Ascending aorta (tissue), 2 donors: Measurements from ENCODE around the gene ARSB. TPM values are rescaled to one million over a fixed set of nuclear protein-coding genes. Genes with fewer than 3 reads are reported as not detected.

Experiments used
- DNase-seq, 2 donors: peaks; one replicate each; pipeline ENCODE4 v3.0.0-alpha.2; 2019; ENCODE audit warnings: low spot score in 2 of 2
- H3K27ac ChIP-seq, 2 donors: fragments of 200-600 bp; sonication (generic); one replicate each; pipeline ENCODE4 v1.5.1; 2016 to 2017; ENCODE audit warnings: mild to moderate bottlenecking in 1 of 2
- H3K27me3 ChIP-seq: fragments of 200-600 bp; sonication (generic); one replicate; pipeline ENCODE4 v1.5.1; 2017
- H3K36me3 ChIP-seq, 2 donors: fragments of 200-600 bp; sonication (generic); one replicate each; pipeline ENCODE4 v1.5.1; 2016
- H3K4me1 ChIP-seq, 2 donors: fragments of 200-600 bp; sonication (generic); one replicate each; pipeline ENCODE4 v1.5.1; 2016 to 2017; ENCODE audit warnings: mild to moderate bottlenecking in 1 of 2
- H3K4me3 ChIP-seq, 2 donors: fragments of 200-600 bp; sonication (generic); one replicate each; pipeline ENCODE4 v1.5.1; 2016 to 2017; ENCODE audit warnings: mild to moderate bottlenecking in 1 of 2
- H3K9me3 ChIP-seq, 2 donors: fragments of 200-600 bp; sonication (generic); one replicate each; pipeline ENCODE4 v1.5.1; 2016
- CTCF ChIP-seq, 3 experiments: fragments of 200-600 bp in 2 of 3; fragments of 450-650 bp in 1 of 3; sonication (generic) in 2 of 3; IDR thresholded peaks; one replicate each; pipeline ENCODE4 v1.5.1; 2016 to 2019; ENCODE audit warnings: antibody characterized with exemption in 3 of 3, mild to moderate bottlenecking in 1 of 3, moderate library complexity in 1 of 3
- intact Hi-C: fragments of 100-400 bp; cut with DNase I; formaldehyde crosslinking; loops from one replicate; pipeline ENCODE4 v1.15.1; 2023
- total RNA-seq: library from RNA; depleted of rRNA; stranded (reverse); fragments of >200 nt; gene quantifications from one replicate; pipeline ENCODE4 v1.1.0, GENCODE V29; 2016

ARSB gene
- total RNA-seq, 1 donor from 2014 or later = 18.6 TPM

- Histone ChIP-seq H3K36me3 (no peaks in the 10 kb centered on the region), H3K27me3 (no peaks in the 10 kb centered on the region), H3K4me3 (no peak overlapping the region), H3K9me3 (no peaks in the 10 kb centered on the region), H3K27ac (no peak overlapping the region), H3K4me1 (no peaks in the 10 kb centered on the region)
- intact Hi-C loops = no loop called here
- no peak for DNase-seq
- TF ChIP-seq CTCF (IDR thresholded peaks at IDR 0.05) = no peak
Observed at GRCh38 chr5:78761840-78762239, 223.3 kb downstream of the ARSB start.

DNA sequence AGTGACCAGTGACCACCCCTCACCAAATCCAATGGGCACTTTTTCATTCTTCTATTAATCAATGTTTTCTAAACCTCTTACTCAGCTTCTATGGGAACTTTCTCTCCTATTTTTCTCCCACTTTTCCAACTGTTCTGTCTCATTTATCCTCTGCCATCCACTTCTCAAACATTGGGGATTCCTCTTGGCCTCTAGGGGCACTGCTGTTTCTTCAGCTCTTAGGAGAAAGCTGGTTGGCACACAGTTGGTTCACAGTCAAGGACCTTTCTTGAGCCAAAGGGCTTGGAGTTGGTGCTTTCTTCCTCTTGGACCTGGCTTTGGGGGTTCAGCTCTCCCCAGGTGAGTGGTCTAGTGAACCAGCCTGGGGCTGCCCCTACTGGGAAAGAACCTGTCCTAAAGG, 224.3 kb downstream of the ARSB start:
- Histone ChIP-seq H3K36me3 (no peaks in the 10 kb centered on the region), H3K27ac (no peak overlapping the region), H3K27me3 (no peaks in the 10 kb centered on the region), H3K4me1 (no peaks in the 10 kb centered on the region), H3K4me3 (no peak overlapping the region), H3K9me3 (no peaks in the 10 kb centered on the region)
- no peak for DNase-seq
- TF ChIP-seq CTCF (IDR thresholded peaks at IDR 0.05) = no peak
- intact Hi-C loops = no loop called here

DNA sequence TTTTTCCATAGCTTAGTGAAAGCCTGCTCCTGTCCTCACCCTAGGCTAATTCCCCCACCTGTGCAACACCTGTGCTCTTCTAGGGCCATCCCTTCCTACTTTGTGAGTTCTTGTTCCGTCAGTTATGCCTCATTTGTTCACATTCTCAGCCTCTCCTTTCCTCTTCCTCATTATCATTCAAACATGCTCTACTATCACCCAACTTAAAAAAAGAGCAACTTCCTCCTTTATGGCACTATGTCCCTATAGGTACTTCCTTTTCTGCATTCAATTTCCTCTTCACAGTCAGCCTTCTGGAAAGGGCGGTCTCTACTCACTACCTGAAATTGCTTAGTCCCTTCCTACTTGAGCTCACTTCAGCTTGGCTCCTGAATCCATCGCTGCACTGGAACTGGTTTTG, 224.7 kb downstream of the ARSB start:
- no peak overlapping the region for H3K4me3 ChIP-seq
- TF ChIP-seq CTCF (IDR thresholded peaks at IDR 0.05) = no peak
- no peaks in the 10 kb centered on the region for H3K4me1 ChIP-seq
- no peak for DNase-seq
- no peaks in the 10 kb centered on the region for H3K9me3 ChIP-seq
- no peaks in the 10 kb centered on the region for H3K27me3 ChIP-seq
- no peaks in the 10 kb centered on the region for H3K36me3 ChIP-seq
- no peak overlapping the region for H3K27ac ChIP-seq
- intact Hi-C loops = no loop called here

DNA sequence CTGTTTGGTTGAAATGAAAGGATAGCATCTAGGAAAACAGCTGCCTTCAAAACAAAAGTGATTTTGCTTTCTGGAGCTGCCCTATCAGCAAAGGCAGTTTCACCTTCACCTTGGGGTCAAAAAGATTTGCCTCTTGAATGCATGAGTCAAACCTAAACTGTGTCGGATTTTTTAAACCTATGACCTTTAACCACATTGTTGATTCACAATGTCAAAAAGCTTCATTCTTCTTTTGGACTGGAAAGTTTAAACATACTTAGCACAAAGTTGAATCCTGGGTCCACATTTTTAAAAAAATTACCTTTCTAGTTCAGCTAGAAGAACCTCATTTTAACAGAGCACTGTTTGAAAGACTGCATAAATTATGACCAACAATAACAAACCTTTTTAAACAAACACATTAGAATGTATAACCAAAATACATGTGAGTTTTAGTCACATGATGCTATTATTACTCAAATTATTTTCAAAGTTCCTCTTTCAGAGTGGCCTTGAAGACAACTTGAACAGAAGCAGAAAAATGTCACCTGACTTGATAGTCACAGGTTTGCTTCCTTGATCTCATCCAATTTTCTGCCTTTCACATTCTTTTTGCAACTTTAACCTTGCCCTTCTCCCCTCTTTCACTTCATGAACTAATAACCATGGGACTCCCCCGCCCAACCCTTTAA, 226.8 kb downstream of the ARSB start:
- Histone ChIP-seq H3K9me3 (no peaks in the 10 kb centered on the region), H3K36me3 (no peaks in the 10 kb centered on the region), H3K4me3 (no peak overlapping the region), H3K4me1 (no peaks in the 10 kb centered on the region), H3K27ac (no peak overlapping the region), H3K27me3 (no peaks in the 10 kb centered on the region)
- no peak for TF ChIP-seq CTCF (IDR thresholded peaks at IDR 0.05)
- intact Hi-C loops = no loop called here
- no peak for DNase-seq

- H3K27me3 ChIP-seq = no peaks in the 10 kb centered on the region
- DNase-seq = no peak
- no peak for TF ChIP-seq CTCF (IDR thresholded peaks at IDR 0.05)
- H3K4me1 ChIP-seq = no peaks in the 10 kb centered on the region
- H3K4me3 ChIP-seq = no peak overlapping the region
- H3K27ac ChIP-seq = no peak overlapping the region
- no peaks in the 10 kb centered on the region for H3K36me3 ChIP-seq
- no peaks in the 10 kb centered on the region for H3K9me3 ChIP-seq
- intact Hi-C loops = no loop called here
Observed at GRCh38 chr5:78757269-78758053, 227.6 kb downstream of the ARSB start.
